Panc1 (cell line): ENCODE measurements around the gene ABHD16B. TPM values are rescaled to one million over a fixed set of nuclear protein-coding genes. Genes with fewer than 3 reads are reported as not detected.

ENCODE experiments used
- ATAC-seq: fragments of 200-7000 bp; cut with Tn5 transposase; 2 replicates; pipeline ENCODE4 v1.9.1; 2020; ENCODE audit warnings: mild to moderate bottlenecking, moderate library complexity
- BruUV-seq: library from RNA; stranded (reverse); fragments of 400-500 nt; replicated peaks from 2 replicates; lab custom pipeline; 2021; lab: Mats Ljungman, UMichigan
- CTCF ChIA-PET: fragments of 300-600 bp; sonication (Branson Sonifier 250); formaldehyde crosslinking; loops from one replicate; lab custom pipeline; 2022; ENCODE audit warnings: antibody characterized with exemption; lab: Charles Lee
- POLR2A ChIA-PET: fragments of 300-600 bp; sonication (Branson Sonifier 250); formaldehyde crosslinking; loops from one replicate; lab custom pipeline; 2022; ENCODE audit warnings: antibody characterized with exemption; lab: Charles Lee
- DNase-seq: peaks from one replicate; pipeline ENCODE4 v3.0.0-alpha.2; 2010; ENCODE audit warnings: low read depth, low spot score
- H3K27ac ChIP-seq: 2 replicates; pipeline ENCODE4 v1.5.1; 2011; ENCODE audit warnings: mild to moderate bottlenecking, low read length, inconsistent platforms
- H3K27me3 ChIP-seq: fragments of 200-500 bp; sonication (Bioruptor generic); 2 replicates; pipeline ENCODE4 v1.6.0; 2014; ENCODE audit warnings: low read length, inconsistent platforms; ENCODE audit not compliant: control insufficient read depth, insufficient read depth
- H3K36me3 ChIP-seq: fragments of 200-500 bp; sonication (Bioruptor generic); 2 replicates; pipeline ENCODE4 v1.5.1; 2014; ENCODE audit warnings: inconsistent platforms, mild to moderate bottlenecking, low read length, moderate library complexity; ENCODE audit not compliant: control insufficient read depth, insufficient read depth
- H3K4me1 ChIP-seq: 2 replicates; pipeline ENCODE4 v1.5.1; 2011; ENCODE audit warnings: inconsistent platforms, mild to moderate bottlenecking, low read length, moderate library complexity; ENCODE audit not compliant: control insufficient read depth, insufficient read depth
- H3K4me3 ChIP-seq, 2 experiments: 2 replicates each; pipeline ENCODE4 v1.5.1; 2011 to 2012; ENCODE audit warnings: low read depth in 2 of 2, low read length in 2 of 2, mild to moderate bottlenecking in 2 of 2, inconsistent platforms in 1 of 2, moderate library complexity in 1 of 2
- H3K9me3 ChIP-seq: fragments of 200-500 bp; sonication (Bioruptor generic); 2 replicates; pipeline ENCODE4 v1.5.1; 2014; ENCODE audit warnings: low read depth, mild to moderate bottlenecking, inconsistent platforms, low read length, moderate library complexity; ENCODE audit not compliant: control insufficient read depth, insufficient read depth
- CTCF ChIP-seq: fragments of 450-650 bp; IDR thresholded peaks from 2 replicates; pipeline ENCODE4 v1.5.1; 2017; ENCODE audit warnings: mild to moderate bottlenecking
- POLR2AphosphoS5 ChIP-seq: IDR thresholded peaks from 2 replicates; pipeline ENCODE4 v1.6.1; 2012; ENCODE audit warnings: mild to moderate bottlenecking, low read depth, low read length, moderate library complexity
- REST ChIP-seq, 2 experiments: IDR thresholded peaks; 2 replicates each; pipeline ENCODE4 v1.6.1; 2011 to 2012; ENCODE audit warnings: low read depth in 2 of 2, control low read depth in 1 of 2, low read length in 1 of 2, mild to moderate bottlenecking in 1 of 2, moderate library complexity in 1 of 2; ENCODE audit not compliant: insufficient read depth in 1 of 2
- SIN3A ChIP-seq: IDR thresholded peaks from 2 replicates; pipeline ENCODE4 v1.6.1; 2012; ENCODE audit warnings: low read depth, mild to moderate bottlenecking, low read length, moderate library complexity, borderline replicate concordance; ENCODE audit not compliant: insufficient read depth
- TCF7L2 ChIP-seq: IDR thresholded peaks from 2 replicates; pipeline ENCODE4 v1.6.1; 2011; ENCODE audit warnings: mild to moderate bottlenecking, low read depth, low read length, inconsistent platforms
- in situ Hi-C: cut with HindIII; loops from 2 replicates; pipeline ENCODE4 v1.10.0; 2016; ENCODE audit warnings: low sequenced_read_pairs, low pct_unique_long_range_greater_than_20kb
- intact Hi-C: fragments of 100-400 bp; cut with micrococcal nuclease; formaldehyde crosslinking; loops from one replicate; pipeline ENCODE4 v1.10.0; 2022; ENCODE audit not compliant: unreplicated experiment
- total RNA-seq: library from RNA; stranded (reverse); gene quantifications from one replicate; pipeline ENCODE4 v1.2.1, GENCODE V29; 2021; ENCODE audit not compliant: unreplicated experiment

Gene ABHD16B
- total RNA-seq, 1 experiment from 2014 or later: not detected

GRCh38 chr20:63831646-63831992 lies 29.7 kb upstream of the ABHD16B start:
- Histone ChIP-seq H3K4me3 (peak overlapping the region; percentile 42 to 51), H3K4me1 (peaks cover 41% of the 10 kb centered on the region), H3K27me3 (no peaks in the 10 kb centered on the region), H3K36me3 (no peaks in the 10 kb centered on the region), H3K27ac (no peak overlapping the region; the same call in 1 of the 2 replicates), H3K9me3 (no peaks in the 10 kb centered on the region)
- intact Hi-C loops: no loop called here
- ATAC-seq (peak; percentile 46), DNase-seq (no peak)
- ChIA-PET POLR2A (no interaction called here), CTCF (no interaction called here)
- in situ Hi-C loops: no loop called here
- TF ChIP-seq REST (IDR thresholded peaks at IDR 0.05; ENCODE audit: insufficient read depth in 1 of 2, low read depth in 2 of 2, low read length in 1 of 2) (no peak), POLR2AphosphoS5 (no peak), CTCF (no peak), SIN3A (no peak), TCF7L2 (no peak)
- no TSS peak for BruUV-seq

- ATAC-seq (peak; percentile 70), DNase-seq (no peak)
- TF ChIP-seq CTCF (no peak), SIN3A (0 out of 2 replicates have a peak, but pooled peaks have one; percentile 17)
- Histone ChIP-seq H3K36me3 (no peaks in the 10 kb centered on the region), H3K4me1 (peaks cover 36% of the 10 kb centered on the region), H3K27ac (no peak overlapping the region; the same call in 1 of the 2 replicates), H3K4me3 (peak overlapping the region; percentile 42 to 51), H3K27me3 (no peaks in the 10 kb centered on the region), H3K9me3 (no peaks in the 10 kb centered on the region)
- BruUV-seq: no TSS peak
- intact Hi-C loops (no loop called here), in situ Hi-C loops (no loop called here)
- ChIA-PET CTCF (no interaction called here), POLR2A (no interaction called here)
Measured at GRCh38 chr20:63831993-63832686, 29.2 kb upstream of the ABHD16B start.
